ENCODE data around the gene CCDC122. TPM values are rescaled to one million over a fixed set of nuclear protein-coding genes. Genes with fewer than 3 reads are reported as not detected.
A peak's percentile ranks its signal among the peaks of the same experiment; 100 is the strongest.

The CCDC122 gene
- total RNA-seq, 1 donor: 11.2 TPM

GRCh38 chr13:43861863-43862262 lies 17.7 kb downstream of the CCDC122 start:
- no peak overlapping the region for H3K4me3 ChIP-seq (ENCODE audit: low read depth, low read length)
- no peak for TF ChIP-seq CTCF (IDR thresholded peaks at IDR 0.05; ENCODE audit: insufficient read depth, low read length)
- no peak for DNase-seq (ENCODE audit: low read depth)

GRCh38 chr13:43852923-43853404 lies 26.6 kb downstream of the CCDC122 start:
- H3K4me3 ChIP-seq (ENCODE audit: low read depth, low read length): no peak overlapping the region
- DNase-seq (ENCODE audit: low read depth): no peak
- TF ChIP-seq CTCF (IDR thresholded peaks at IDR 0.05; ENCODE audit: insufficient read depth, low read length): no peak

GRCh38 chr13:43850873-43851272 lies 28.7 kb downstream of the CCDC122 start:
- no peak overlapping the region for H3K4me3 ChIP-seq (ENCODE audit: low read depth, low read length)
- DNase-seq (ENCODE audit: low read depth): no peak
- TF ChIP-seq CTCF (IDR thresholded peaks at IDR 0.05; ENCODE audit: insufficient read depth, low read length): no peak

- no peak overlapping the region for H3K4me3 ChIP-seq (ENCODE audit: low read depth, low read length)
- DNase-seq (ENCODE audit: low read depth): peak; percentile 96
- TF ChIP-seq CTCF (IDR thresholded peaks at IDR 0.05; ENCODE audit: insufficient read depth, low read length): no peak
These were observed 31.4 kb downstream of the CCDC122 start for GRCh38 chr13:43848001-43848649.

- no peak for TF ChIP-seq CTCF (IDR thresholded peaks at IDR 0.05; ENCODE audit: insufficient read depth, low read length)
- H3K4me3 ChIP-seq (ENCODE audit: low read depth, low read length): no peak overlapping the region
- peak; percentile 94 for DNase-seq (ENCODE audit: low read depth)
These were observed 32.9 kb downstream of the CCDC122 start for GRCh38 chr13:43846496-43847158.

GRCh38 chr13:43838909-43839308 lies 40.6 kb downstream of the CCDC122 start:
- no peak for TF ChIP-seq CTCF (IDR thresholded peaks at IDR 0.05; ENCODE audit: insufficient read depth, low read length)
- peak; percentile 93 for DNase-seq (ENCODE audit: low read depth)
- H3K4me3 ChIP-seq (ENCODE audit: low read depth, low read length): no peak overlapping the region
